ENCODE data around the gene ATG10.

The ATG10 gene

GRCh38 chr5:82287625-82288024, 315.8 kb downstream of the ATG10 start:
- DNase-seq, result no peak

GRCh38 chr5:82290005-82290404, 318.2 kb downstream of the ATG10 start:
- no peak for DNase-seq

- DNase-seq, result no peak
Measured at GRCh38 chr5:82290908-82291307, 319.1 kb downstream of the ATG10 start.

- DNase-seq, result no peak
Measured at GRCh38 chr5:82291420-82291819, 319.6 kb downstream of the ATG10 start.

GRCh38 chr5:82295144-82295543, 323.3 kb downstream of the ATG10 start:
- DNase-seq, result no peak

GRCh38 chr5:82295959-82296531, 324.2 kb downstream of the ATG10 start:
- DNase-seq, result no peak

GRCh38 chr5:82296929-82297328, 325.1 kb downstream of the ATG10 start:
- DNase-seq, result no peak

- no peak for DNase-seq
Measured at GRCh38 chr5:82297711-82298110, 325.9 kb downstream of the ATG10 start.

- no peak for DNase-seq
Measured at GRCh38 chr5:82298668-82299067, 326.8 kb downstream of the ATG10 start.

- DNase-seq, result no peak
Measured at GRCh38 chr5:82301190-82301589, 329.4 kb downstream of the ATG10 start.

All from CD4-positive, alpha-beta T cell treated with Interleukin-1 beta for 1 hour (primary cell).